A549 (cell line): ENCODE measurements around the gene BPI.

Experiments
- CEBPB ChIP-seq, 2 experiments: fragments of >200 bp in 1 of 2; sonication (Bioruptor Twin) in 1 of 2; formaldehyde crosslinking in 1 of 2; IDR thresholded peaks; 2 replicates each; pipeline ENCODE4 v1.6.1; 2012 to 2016
- CTCF ChIP-seq: fragments of >200 bp; sonication (Bioruptor Twin); formaldehyde crosslinking; IDR thresholded peaks from 3 replicates; pipeline ENCODE4 v1.5.1; 2016
- EP300 ChIP-seq, 2 experiments: fragments of >200 bp; sonication (Bioruptor Twin); formaldehyde crosslinking; IDR thresholded peaks; 2 replicates in 1 of 2; 3 replicates in 1 of 2; pipeline ENCODE4 v1.6.1; 2016 to 2017
- MAX ChIP-seq: IDR thresholded peaks from 2 replicates; pipeline ENCODE4 v1.6.1; 2012
- PHF8 ChIP-seq: fragments of 200-600 bp; sonication (generic); IDR thresholded peaks from 2 replicates; pipeline ENCODE4 v1.6.1; 2016; ENCODE audit warnings: low read depth, mild to moderate bottlenecking, antibody characterized with exemption, moderate library complexity, borderline replicate concordance
- POLR2A ChIP-seq: IDR thresholded peaks from 2 replicates; pipeline ENCODE4 v1.6.1; 2012; ENCODE audit warnings: mild to moderate bottlenecking, low read length
- RAD21 ChIP-seq, 2 experiments: fragments of >200 bp in 1 of 2; sonication (Bioruptor Twin) in 1 of 2; formaldehyde crosslinking in 1 of 2; IDR thresholded peaks in 1 of 2; conservative IDR thresholded peaks in 1 of 2; 2 replicates in 1 of 2; 3 replicates in 1 of 2; pipeline ENCODE4 v1.6.1; 2012 to 2018; ENCODE audit warnings: inconsistent platforms in 1 of 2
- REST ChIP-seq: fragments of 200-600 bp; sonication (generic); IDR thresholded peaks from 2 replicates; pipeline ENCODE4 v1.6.1; 2016; ENCODE audit warnings: antibody characterized with exemption, mild to moderate bottlenecking, moderate library complexity
- RFX5 ChIP-seq: fragments of 450-650 bp; IDR thresholded peaks from 2 replicates; pipeline ENCODE4 v1.7.1; 2014; ENCODE audit warnings: antibody characterized with exemption, mild to moderate bottlenecking, moderate library complexity
- SMC3 ChIP-seq: fragments of >200 bp; sonication (Bioruptor Twin); formaldehyde crosslinking; IDR thresholded peaks from 3 replicates; pipeline ENCODE4 v1.6.1; 2018; ENCODE audit warnings: inconsistent platforms

GRCh38 chr20:38304845-38305447, 990 bp downstream of the BPI start:
- TF ChIP-seq CTCF (peak; percentile 39), EP300 (IDR thresholded peaks at IDR 0.05) (no peak), PHF8 (no peak), POLR2A (no peak), RFX5 (no peak), REST (no peak), CEBPB (IDR thresholded peaks at IDR 0.05) (no peak), SMC3 (no peak), RAD21 (conservative IDR thresholded peaks at IDR 0.05 in 1 of 2, IDR thresholded peaks at IDR 0.05 in 1 of 2) (peak in 1 of 2 experiments; percentile 44; a peak in 4 of 5 replicates), MAX (no peak)
